K562 (cell line): ENCODE results near the gene DUSP10. TPM values are rescaled to one million over a fixed set of nuclear protein-coding genes. Genes with fewer than 3 reads are reported as not detected.

ENCODE experiments used
- BRF2 ChIP-seq: IDR thresholded peaks from 3 replicates; pipeline ENCODE4 v1.6.1; 2011; ENCODE audit warnings: borderline replicate concordance, mild to moderate bottlenecking; ENCODE audit not compliant: insufficient read length, insufficient read depth
- DIDO1 ChIP-seq: fragments of 450-650 bp; IDR thresholded peaks from 2 replicates; pipeline ENCODE4 v1.6.1; 2016; ENCODE audit warnings: low read depth, missing biosample characterization, missing genetic modification characterization
- DMBX1 ChIP-seq: fragments of 250-450 bp; sonication (Bioruptor Pico); IDR thresholded peaks from 2 replicates; pipeline ENCODE4 v1.8.0; 2022; ENCODE audit warnings: inconsistent platforms, mild to moderate bottlenecking, moderate library complexity, borderline replicate concordance
- ESRRB ChIP-seq: fragments of 250-450 bp; sonication (Bioruptor Pico); IDR thresholded peaks from 2 replicates; pipeline ENCODE4 v1.5.0; 2020; ENCODE audit warnings: mild to moderate bottlenecking, moderate library complexity, borderline replicate concordance
- KAT7 ChIP-seq: sonication (generic); formaldehyde crosslinking; IDR thresholded peaks from 2 replicates; pipeline ENCODE4 v1.8.0; 2022; ENCODE audit warnings: missing genetic modification reagents, mild to moderate bottlenecking, borderline replicate concordance
- POLR3G ChIP-seq: IDR thresholded peaks from 2 replicates; pipeline ENCODE4 v1.6.1; 2011; ENCODE audit not compliant: insufficient read length, insufficient replicate concordance; ENCODE audit errors: extremely low read depth
- PRMT5 ChIP-seq: sonication (generic); formaldehyde crosslinking; IDR thresholded peaks from 2 replicates; pipeline ENCODE4 v1.5.0; 2020; ENCODE audit warnings: missing genetic modification reagents
- RBM17 ChIP-seq: fragments of 200-400 bp; formaldehyde crosslinking; IDR thresholded peaks from 2 replicates; pipeline ENCODE4 v1.6.1; 2017; ENCODE audit warnings: low read depth, mild to moderate bottlenecking, low read length, borderline replicate concordance
- RBM25 ChIP-seq: fragments of 200-400 bp; formaldehyde crosslinking; IDR thresholded peaks from 2 replicates; pipeline ENCODE4 v1.6.1; 2018; ENCODE audit warnings: low read length, low read depth, moderate library complexity; ENCODE audit not compliant: severe bottlenecking
- TCF7 ChIP-seq: sonication (generic); IDR thresholded peaks from 2 replicates; pipeline ENCODE4 v1.6.1; 2016; ENCODE audit warnings: antibody characterized with exemption, borderline replicate concordance
- ZBTB33 ChIP-seq: sonication (generic); formaldehyde crosslinking; IDR thresholded peaks from 2 replicates; pipeline ENCODE4 v1.8.1; 2023; ENCODE audit warnings: mild to moderate bottlenecking, missing genetic modification reagents
- ZNF165 ChIP-seq: fragments of 250-450 bp; sonication (Bioruptor Pico); IDR thresholded peaks from 2 replicates; pipeline ENCODE4 v1.4.0; 2020; ENCODE audit warnings: borderline replicate concordance
- ZNF23 ChIP-seq: fragments of 250-450 bp; sonication (Bioruptor Pico); IDR thresholded peaks from 2 replicates; pipeline ENCODE4 v1.4.0; 2020; ENCODE audit warnings: mild to moderate bottlenecking
- ZNF253 ChIP-seq: fragments of 250-450 bp; sonication (Bioruptor Pico); conservative IDR thresholded peaks from 2 replicates; pipeline ENCODE4 v1.6.1; 2021; ENCODE audit warnings: mild to moderate bottlenecking
- ZNF695 ChIP-seq: fragments of 450-650 bp; formaldehyde crosslinking; IDR thresholded peaks from 2 replicates; pipeline ENCODE4 v1.4.0; 2020; ENCODE audit warnings: mild to moderate bottlenecking, moderate library complexity
- ZNF778 ChIP-seq: fragments of 450-650 bp; formaldehyde crosslinking; IDR thresholded peaks from 2 replicates; pipeline ENCODE4 v1.4.0; 2020; ENCODE audit warnings: mild to moderate bottlenecking, moderate library complexity
- polyA plus RNA-seq, 8 experiments: library from polyadenylated mRNA; depleted of rRNA in 4 of 8; stranded (reverse) in 5 of 8; unstranded in 3 of 8; fragments of >200 nt; fragmentation: Nextera tagmentation in 2 of 8; fragmentation: Illumina TruSeq in 1 of 8; extraction: Ambion mirVana in 2 of 8; extraction: Trizol in 1 of 8; gene quantifications; 2 replicates each; pipeline versions ENCODE4 v1.2.1 to v1.2.3, GENCODE V29; 2011 to 2014; ENCODE audit warnings: inconsistent platforms in 1 of 8, missing spikeins in 1 of 8
- total RNA-seq, 7 experiments: library from RNA; depleted of rRNA in 6 of 7; stranded (reverse); fragments of >200 nt in 6 of 7; fragmentation: Illumina TruSeq in 2 of 7; extraction: Trizol in 2 of 7; gene quantifications; 2 replicates each; pipeline versions ENCODE4 v1.2.1 to v1.2.3, GENCODE V29; 2011 to 2021; ENCODE audit warnings: low replicate concordance in 1 of 7
- TF ChIP-seq, protein P1 (sequence below), 3 experiments: fragments of 200-800 bp in 1 of 3; sonication (Bioruptor generic) in 1 of 3; sonication (generic) in 1 of 3; formaldehyde crosslinking in 1 of 3; IDR thresholded peaks; 2 replicates each; pipeline versions ENCODE4 v1.6.1 to v1.8.0; 2016 to 2022; ENCODE audit warnings: mild to moderate bottlenecking in 2 of 3, missing compliant biosample characterization in 2 of 3, missing genetic modification characterization in 2 of 3, missing genetic modification reagents in 1 of 3
- TF ChIP-seq, protein P2 (sequence below): fragments of 250-450 bp; sonication (Bioruptor Pico); IDR thresholded peaks from 2 replicates; pipeline ENCODE4 v1.8.0; 2022; ENCODE audit warnings: moderate library complexity, mild to moderate bottlenecking, inconsistent platforms
- TF ChIP-seq, protein P3 (sequence below): fragments of 250-450 bp; sonication (Bioruptor Pico); IDR thresholded peaks from 2 replicates; pipeline ENCODE4 v1.8.0; 2021; ENCODE audit warnings: moderate library complexity, mild to moderate bottlenecking, inconsistent platforms

DUSP10 gene
- total and polyA plus RNA-seq, 9 of the 15 experiments (the other 6 are each of a cell fraction or from before 2014, with no cell fraction given) = 1.7 to 8.3 (median 6.1) TPM

GRCh38 chr1:221722254-221723017 is 19.5 kb downstream of the DUSP10 start (continued):
- TF ChIP-seq ZBTB33 (CRISPR knock-in tag) (no peak), ZNF23 (CRISPR knock-in tag) (0 out of 2 replicates have a peak, but pooled peaks have one; percentile 55), POLR3G (no peak), ZNF695 (CRISPR knock-in tag) (no peak), KAT7 (CRISPR knock-in tag) (no peak), DMBX1 (CRISPR knock-in tag) (peak; percentile 59; the same call in 1 of the 2 replicates), ZNF165 (CRISPR knock-in tag) (no peak), RBM25 (no peak), ZNF778 (CRISPR knock-in tag) (no peak), BRF2 (no peak), RBM17 (no peak), PRMT5 (CRISPR knock-in tag) (no peak), ESRRB (no peak), DIDO1 (tag) (no peak), ZNF253 (no peak), TCF7 (no peak)
- TF ChIP-seq, protein P1, sequence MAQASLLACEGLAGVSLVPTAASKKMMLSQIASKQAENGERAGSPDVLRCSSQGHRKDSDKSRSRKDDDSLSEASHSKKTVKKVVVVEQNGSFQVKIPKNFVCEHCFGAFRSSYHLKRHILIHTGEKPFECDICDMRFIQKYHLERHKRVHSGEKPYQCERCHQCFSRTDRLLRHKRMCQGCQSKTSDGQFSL (CRISPR knock-in tag; IDR thresholded peaks at IDR 0.05) = no peak
- TF ChIP-seq, protein P1 (tag; IDR thresholded peaks at IDR 0.05) = 0 out of 4 replicates have a peak, but pooled peaks of 1 of the 2 experiments have one; percentile 8
- TF ChIP-seq, protein P2, sequence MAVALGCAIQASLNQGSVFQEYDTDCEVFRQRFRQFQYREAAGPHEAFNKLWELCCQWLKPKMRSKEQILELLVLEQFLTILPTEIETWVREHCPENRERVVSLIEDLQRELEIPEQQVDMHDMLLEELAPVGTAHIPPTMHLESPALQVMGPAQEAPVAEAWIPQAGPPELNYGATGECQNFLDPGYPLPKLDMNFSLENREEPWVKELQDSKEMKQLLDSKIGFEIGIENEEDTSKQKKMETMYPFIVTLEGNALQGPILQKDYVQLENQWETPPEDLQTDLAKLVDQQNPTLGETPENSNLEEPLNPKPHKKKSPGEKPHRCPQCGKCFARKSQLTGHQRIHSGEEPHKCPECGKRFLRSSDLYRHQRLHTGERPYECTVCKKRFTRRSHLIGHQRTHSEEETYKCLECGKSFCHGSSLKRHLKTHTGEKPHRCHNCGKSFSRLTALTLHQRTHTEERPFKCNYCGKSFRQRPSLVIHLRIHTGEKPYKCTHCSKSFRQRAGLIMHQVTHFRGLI (CRISPR knock-in tag) = no peak
- TF ChIP-seq, protein P3, sequence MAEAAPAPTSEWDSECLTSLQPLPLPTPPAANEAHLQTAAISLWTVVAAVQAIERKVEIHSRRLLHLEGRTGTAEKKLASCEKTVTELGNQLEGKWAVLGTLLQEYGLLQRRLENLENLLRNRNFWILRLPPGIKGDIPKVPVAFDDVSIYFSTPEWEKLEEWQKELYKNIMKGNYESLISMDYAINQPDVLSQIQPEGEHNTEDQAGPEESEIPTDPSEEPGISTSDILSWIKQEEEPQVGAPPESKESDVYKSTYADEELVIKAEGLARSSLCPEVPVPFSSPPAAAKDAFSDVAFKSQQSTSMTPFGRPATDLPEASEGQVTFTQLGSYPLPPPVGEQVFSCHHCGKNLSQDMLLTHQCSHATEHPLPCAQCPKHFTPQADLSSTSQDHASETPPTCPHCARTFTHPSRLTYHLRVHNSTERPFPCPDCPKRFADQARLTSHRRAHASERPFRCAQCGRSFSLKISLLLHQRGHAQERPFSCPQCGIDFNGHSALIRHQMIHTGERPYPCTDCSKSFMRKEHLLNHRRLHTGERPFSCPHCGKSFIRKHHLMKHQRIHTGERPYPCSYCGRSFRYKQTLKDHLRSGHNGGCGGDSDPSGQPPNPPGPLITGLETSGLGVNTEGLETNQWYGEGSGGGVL = no peak
